ENCODE results near the gene PIP4K2A. TPM values are rescaled to one million over a fixed set of nuclear protein-coding genes. Genes with fewer than 3 reads are reported as not detected.

Gene PIP4K2A
- total and polyA plus RNA-seq, 2 experiments from 2014 or later, result 39.9 to 40.1 TPM

DNA sequence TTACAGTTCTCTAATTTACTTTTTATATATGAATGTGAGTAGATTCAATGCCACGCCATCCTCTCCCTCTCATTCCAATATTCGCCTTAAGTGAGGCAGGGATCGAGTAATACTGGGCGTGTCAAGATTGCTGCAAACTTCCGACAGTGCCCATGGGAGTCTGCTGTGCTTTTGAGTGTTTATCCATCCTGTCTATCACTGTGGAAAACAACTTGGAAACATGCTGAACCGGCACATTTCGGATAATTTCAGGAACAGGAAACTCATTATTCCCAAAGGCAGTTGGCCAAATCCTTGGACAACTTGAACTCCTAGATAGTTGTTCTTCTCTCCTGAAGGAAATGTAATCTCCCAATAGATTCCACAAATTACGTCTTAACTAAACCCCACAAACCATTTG lies 28.5 kb downstream of the PIP4K2A start:
- TF ChIP-seq EZH2 (IDR thresholded peaks at IDR 0.05; ENCODE audit: low read depth, unreplicated experiment), result no peak
- TF ChIP-seq, protein P1, sequence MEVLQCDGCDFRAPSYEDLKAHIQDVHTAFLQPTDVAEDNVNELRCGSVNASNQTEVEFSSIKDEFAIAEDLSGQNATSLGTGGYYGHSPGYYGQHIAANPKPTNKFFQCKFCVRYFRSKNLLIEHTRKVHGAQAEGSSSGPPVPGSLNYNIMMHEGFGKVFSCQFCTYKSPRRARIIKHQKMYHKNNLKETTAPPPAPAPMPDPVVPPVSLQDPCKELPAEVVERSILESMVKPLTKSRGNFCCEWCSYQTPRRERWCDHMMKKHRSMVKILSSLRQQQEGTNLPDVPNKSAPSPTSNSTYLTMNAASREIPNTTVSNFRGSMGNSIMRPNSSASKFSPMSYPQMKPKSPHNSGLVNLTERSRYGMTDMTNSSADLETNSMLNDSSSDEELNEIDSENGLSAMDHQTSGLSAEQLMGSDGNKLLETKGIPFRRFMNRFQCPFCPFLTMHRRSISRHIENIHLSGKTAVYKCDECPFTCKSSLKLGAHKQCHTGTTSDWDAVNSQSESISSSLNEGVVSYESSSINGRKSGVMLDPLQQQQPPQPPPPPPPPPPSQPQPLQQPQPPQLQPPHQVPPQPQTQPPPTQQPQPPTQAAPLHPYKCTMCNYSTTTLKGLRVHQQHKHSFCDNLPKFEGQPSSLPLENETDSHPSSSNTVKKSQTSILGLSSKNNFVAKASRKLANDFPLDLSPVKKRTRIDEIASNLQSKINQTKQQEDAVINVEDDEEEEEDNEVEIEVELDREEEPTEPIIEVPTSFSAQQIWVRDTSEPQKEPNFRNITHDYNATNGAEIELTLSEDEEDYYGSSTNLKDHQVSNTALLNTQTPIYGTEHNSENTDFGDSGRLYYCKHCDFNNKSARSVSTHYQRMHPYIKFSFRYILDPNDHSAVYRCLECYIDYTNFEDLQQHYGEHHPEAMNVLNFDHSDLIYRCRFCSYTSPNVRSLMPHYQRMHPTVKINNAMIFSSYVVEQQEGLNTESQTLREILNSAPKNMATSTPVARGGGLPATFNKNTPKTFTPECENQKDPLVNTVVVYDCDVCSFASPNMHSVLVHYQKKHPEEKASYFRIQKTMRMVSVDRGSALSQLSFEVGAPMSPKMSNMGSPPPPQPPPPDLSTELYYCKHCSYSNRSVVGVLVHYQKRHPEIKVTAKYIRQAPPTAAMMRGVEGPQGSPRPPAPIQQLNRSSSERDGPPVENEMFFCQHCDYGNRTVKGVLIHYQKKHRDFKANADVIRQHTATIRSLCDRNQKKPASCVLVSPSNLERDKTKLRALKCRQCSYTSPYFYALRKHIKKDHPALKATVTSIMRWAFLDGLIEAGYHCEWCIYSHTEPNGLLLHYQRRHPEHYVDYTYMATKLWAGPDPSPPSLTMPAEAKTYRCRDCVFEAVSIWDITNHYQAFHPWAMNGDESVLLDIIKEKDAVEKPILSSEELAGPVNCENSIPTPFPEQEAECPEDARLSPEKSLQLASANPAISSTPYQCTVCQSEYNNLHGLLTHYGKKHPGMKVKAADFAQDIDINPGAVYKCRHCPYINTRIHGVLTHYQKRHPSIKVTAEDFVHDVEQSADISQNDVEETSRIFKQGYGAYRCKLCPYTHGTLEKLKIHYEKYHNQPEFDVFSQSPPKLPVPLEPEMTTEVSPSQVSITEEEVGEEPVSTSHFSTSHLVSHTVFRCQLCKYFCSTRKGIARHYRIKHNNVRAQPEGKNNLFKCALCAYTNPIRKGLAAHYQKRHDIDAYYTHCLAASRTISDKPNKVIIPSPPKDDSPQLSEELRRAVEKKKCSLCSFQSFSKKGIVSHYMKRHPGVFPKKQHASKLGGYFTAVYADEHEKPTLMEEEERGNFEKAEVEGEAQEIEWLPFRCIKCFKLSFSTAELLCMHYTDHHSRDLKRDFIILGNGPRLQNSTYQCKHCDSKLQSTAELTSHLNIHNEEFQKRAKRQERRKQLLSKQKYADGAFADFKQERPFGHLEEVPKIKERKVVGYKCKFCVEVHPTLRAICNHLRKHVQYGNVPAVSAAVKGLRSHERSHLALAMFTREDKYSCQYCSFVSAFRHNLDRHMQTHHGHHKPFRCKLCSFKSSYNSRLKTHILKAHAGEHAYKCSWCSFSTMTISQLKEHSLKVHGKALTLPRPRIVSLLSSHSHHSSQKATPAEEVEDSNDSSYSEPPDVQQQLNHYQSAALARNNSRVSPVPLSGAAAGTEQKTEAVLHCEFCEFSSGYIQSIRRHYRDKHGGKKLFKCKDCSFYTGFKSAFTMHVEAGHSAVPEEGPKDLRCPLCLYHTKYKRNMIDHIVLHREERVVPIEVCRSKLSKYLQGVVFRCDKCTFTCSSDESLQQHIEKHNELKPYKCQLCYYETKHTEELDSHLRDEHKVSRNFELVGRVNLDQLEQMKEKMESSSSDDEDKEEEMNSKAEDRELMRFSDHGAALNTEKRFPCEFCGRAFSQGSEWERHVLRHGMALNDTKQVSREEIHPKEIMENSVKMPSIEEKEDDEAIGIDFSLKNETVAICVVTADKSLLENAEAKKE (CRISPR knock-in tag; IDR thresholded peaks at IDR 0.05), result no peak
- no peak for TF ChIP-seq ZNF114 (CRISPR knock-in tag; IDR thresholded peaks at IDR 0.05)
- H3K4me3 ChIP-seq, result no peak overlapping the region
- H3K36me3 ChIP-seq (ENCODE audit: insufficient read depth), result no peaks in the 10 kb centered on the region
- DNase-seq (ENCODE audit: low spot score) (no peak), ATAC-seq (no peak)
- peaks cover 95% of the 10 kb centered on the region for H3K79me2 ChIP-seq (replicated peaks; ENCODE audit: insufficient read depth)
- peaks cover 71% of the 10 kb centered on the region for H3K4me1 Mint-ChIP-seq
- no peaks in the 10 kb centered on the region for H3K9me2 ChIP-seq (ENCODE audit: insufficient read depth)
- peaks cover 69% of the 10 kb centered on the region for H3K4me1 ChIP-seq (ENCODE audit: insufficient read depth)
- H3K27me3 ChIP-seq (ENCODE audit: insufficient read depth), result no peaks in the 10 kb centered on the region
- no peaks in the 10 kb centered on the region for H3K27me3 Mint-ChIP-seq (ENCODE audit: insufficient read depth, low read depth, poor library complexity)
- no peak overlapping the region for H3K4me2 ChIP-seq
- no peak overlapping the region for H3K27ac Mint-ChIP-seq
- no peaks in the 10 kb centered on the region for H3F3A ChIP-seq (replicated peaks; ENCODE audit: low read depth)
- no peak overlapping the region for H3K27ac ChIP-seq (ENCODE audit: low read depth)
- no peak overlapping the region for H3K4me3 Mint-ChIP-seq
- peaks cover 11% of the 10 kb centered on the region; the same call in 2 of the 3 replicates for H3K36me3 Mint-ChIP-seq (ENCODE audit: low read depth)
- no peaks in the 10 kb centered on the region for H4K20me1 ChIP-seq (replicated peaks; ENCODE audit: insufficient read depth)
- H3K9me3 Mint-ChIP-seq, result no peaks in the 10 kb centered on the region; the same call in 2 of the 3 replicates
- no peak overlapping the region for H2AFZ ChIP-seq

DNA sequence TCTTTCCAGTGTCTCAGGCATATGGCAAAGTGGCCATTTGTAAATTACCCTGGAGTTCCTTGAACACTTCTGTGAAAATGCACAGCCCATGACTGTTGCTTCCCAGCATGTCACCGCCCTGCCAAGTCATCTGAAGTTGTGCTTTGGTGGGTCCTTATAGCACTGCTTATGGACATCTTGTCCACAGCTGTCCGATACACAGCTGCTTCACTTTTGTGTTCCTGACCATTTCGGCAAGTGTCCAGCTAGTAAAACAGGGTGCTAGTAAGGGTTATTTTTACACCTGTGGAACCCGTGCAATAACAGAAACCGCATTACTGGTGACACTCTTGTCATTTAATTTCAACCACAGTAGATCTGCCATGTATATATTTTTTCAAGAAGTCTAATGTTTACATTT lies 29.7 kb downstream of the PIP4K2A start:
- Histone ChIP-seq H3K79me2 (replicated peaks; ENCODE audit: insufficient read depth) (peaks cover 100% of the 10 kb centered on the region), H3K27me3 (ENCODE audit: insufficient read depth) (no peaks in the 10 kb centered on the region), H3K4me2 (no peak overlapping the region), H3F3A (replicated peaks; ENCODE audit: low read depth) (no peaks in the 10 kb centered on the region), H3K4me1 (ENCODE audit: insufficient read depth) (peaks cover 70% of the 10 kb centered on the region), H4K20me1 (replicated peaks; ENCODE audit: insufficient read depth) (no peaks in the 10 kb centered on the region), H3K9me2 (ENCODE audit: insufficient read depth) (no peaks in the 10 kb centered on the region), H3K36me3 (ENCODE audit: insufficient read depth) (no peaks in the 10 kb centered on the region), H3K4me3 (no peak overlapping the region), H3K27ac (ENCODE audit: low read depth) (no peak overlapping the region; the same call in 1 of the 2 replicates), H2AFZ (no peak overlapping the region)
- Mint-ChIP-seq H3K4me1 (peaks cover 68% of the 10 kb centered on the region), H3K9me3 (no peaks in the 10 kb centered on the region; the same call in 2 of the 3 replicates), H3K27ac (no peak overlapping the region; the same call in 1 of the 2 replicates), H3K27me3 (ENCODE audit: insufficient read depth, low read depth, poor library complexity) (no peaks in the 10 kb centered on the region), H3K36me3 (ENCODE audit: low read depth) (peaks cover 11% of the 10 kb centered on the region; the same call in 2 of the 3 replicates), H3K4me3 (no peak overlapping the region)
- DNase-seq (ENCODE audit: low spot score) (no peak), ATAC-seq (no peak)
- TF ChIP-seq, protein P2, sequence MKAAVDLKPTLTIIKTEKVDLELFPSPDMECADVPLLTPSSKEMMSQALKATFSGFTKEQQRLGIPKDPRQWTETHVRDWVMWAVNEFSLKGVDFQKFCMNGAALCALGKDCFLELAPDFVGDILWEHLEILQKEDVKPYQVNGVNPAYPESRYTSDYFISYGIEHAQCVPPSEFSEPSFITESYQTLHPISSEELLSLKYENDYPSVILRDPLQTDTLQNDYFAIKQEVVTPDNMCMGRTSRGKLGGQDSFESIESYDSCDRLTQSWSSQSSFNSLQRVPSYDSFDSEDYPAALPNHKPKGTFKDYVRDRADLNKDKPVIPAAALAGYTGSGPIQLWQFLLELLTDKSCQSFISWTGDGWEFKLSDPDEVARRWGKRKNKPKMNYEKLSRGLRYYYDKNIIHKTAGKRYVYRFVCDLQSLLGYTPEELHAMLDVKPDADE (IDR thresholded peaks at IDR 0.05), result no peak
- TF ChIP-seq JUNB (IDR thresholded peaks at IDR 0.05; ENCODE audit: unreplicated experiment) (no peak), POLR2AphosphoS5 (IDR thresholded peaks at IDR 0.05; ENCODE audit: low read depth) (no peak)
